Effector memory CD4-positive, alpha-beta T cell (primary cell): Measurements from ENCODE around the gene TOP2A.

Experiments
- DNase-seq, 3 donors: peaks; one replicate each; pipeline ENCODE4 v3.0.0-alpha.2; 2020
- H3K27ac ChIP-seq: 2 replicates; pipeline ENCODE4 v1.7.0; 2013; ENCODE audit warnings: mild to moderate bottlenecking, low read length, moderate library complexity; ENCODE audit not compliant: insufficient read depth, poor library complexity, severe bottlenecking
- H3K27me3 ChIP-seq: replicated peaks from 2 replicates; pipeline ENCODE4 v1.7.0; 2013; ENCODE audit warnings: mild to moderate bottlenecking, low read length; ENCODE audit not compliant: insufficient read depth, control insufficient read depth, poor library complexity, severe bottlenecking
- H3K36me3 ChIP-seq: 2 replicates; pipeline ENCODE4 v1.7.0; 2013; ENCODE audit warnings: mild to moderate bottlenecking, low read length, moderate library complexity; ENCODE audit not compliant: control insufficient read depth, insufficient read depth
- H3K4me1 ChIP-seq: 2 replicates; pipeline ENCODE4 v1.7.0; 2013; ENCODE audit warnings: low read length, mild to moderate bottlenecking; ENCODE audit not compliant: control insufficient read depth, insufficient read depth, poor library complexity, severe bottlenecking
- H3K4me3 ChIP-seq: 2 replicates; pipeline ENCODE4 v1.7.0; 2013; ENCODE audit warnings: low read length, low read depth, mild to moderate bottlenecking; ENCODE audit not compliant: insufficient read depth, poor library complexity, severe bottlenecking
- H3K9me3 ChIP-seq: 2 replicates; pipeline ENCODE4 v1.7.0; 2013; ENCODE audit warnings: mild to moderate bottlenecking, low read length, moderate library complexity; ENCODE audit not compliant: control insufficient read depth

The TOP2A gene

DNA sequence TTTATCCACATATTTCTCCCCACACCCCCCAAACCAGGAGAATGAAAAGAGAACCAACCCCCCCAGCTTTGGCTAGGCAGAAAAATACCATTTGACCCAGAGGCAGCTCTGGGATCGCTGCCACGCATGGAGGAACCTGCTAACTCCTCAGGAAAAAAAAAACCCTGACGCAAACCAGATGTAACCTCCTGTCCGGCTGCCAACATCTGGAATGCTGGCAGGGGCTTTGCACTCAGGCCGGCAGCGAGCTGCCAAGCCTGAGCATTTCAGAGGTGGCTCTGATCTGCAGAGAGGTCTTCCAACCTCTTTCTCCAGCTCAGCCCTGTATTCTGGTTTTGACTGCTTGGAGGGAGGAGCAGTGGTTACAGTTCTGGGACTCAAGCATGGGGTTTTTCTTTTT lies 33.7 kb upstream of the TOP2A start:
- Histone ChIP-seq H3K27ac (no peak overlapping the region), H3K4me1 (peaks cover 7% of the 10 kb centered on the region)

DNA sequence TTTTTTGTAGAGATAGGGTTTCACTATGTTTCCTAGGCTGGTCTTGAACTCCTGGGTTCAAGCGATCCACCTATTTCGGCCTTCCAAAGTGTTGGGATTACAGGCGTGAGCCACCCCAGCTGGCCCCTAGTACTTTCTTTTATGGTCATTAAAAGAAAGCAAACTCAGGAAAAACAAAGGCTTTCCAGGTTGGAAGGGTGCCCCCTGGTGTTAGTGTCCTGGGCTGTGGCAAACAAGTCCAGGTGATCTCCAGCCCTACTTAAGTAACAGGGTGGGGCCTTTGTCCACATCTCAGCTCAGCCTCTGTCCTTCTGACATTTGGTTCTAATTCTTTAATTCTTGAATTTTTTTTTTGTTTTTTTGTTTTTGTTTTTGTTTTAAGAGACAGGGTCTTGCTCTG lies 32.5 kb upstream of the TOP2A start:
- no peaks in the 10 kb centered on the region for H3K27me3 ChIP-seq
- H3K36me3 ChIP-seq: no peaks in the 10 kb centered on the region
- no peaks in the 10 kb centered on the region for H3K9me3 ChIP-seq
- DNase-seq: no peak
- no peak overlapping the region for H3K4me3 ChIP-seq
- H3K4me1 ChIP-seq: peaks cover 7% of the 10 kb centered on the region
- no peak overlapping the region for H3K27ac ChIP-seq

More for the DNA sequence above, 33.7 kb upstream of the TOP2A start:
- Histone ChIP-seq H3K27me3 (no peaks in the 10 kb centered on the region), H3K4me3 (no peak overlapping the region), H3K9me3 (no peaks in the 10 kb centered on the region), H3K36me3 (no peaks in the 10 kb centered on the region)
- DNase-seq: no peak

DNA sequence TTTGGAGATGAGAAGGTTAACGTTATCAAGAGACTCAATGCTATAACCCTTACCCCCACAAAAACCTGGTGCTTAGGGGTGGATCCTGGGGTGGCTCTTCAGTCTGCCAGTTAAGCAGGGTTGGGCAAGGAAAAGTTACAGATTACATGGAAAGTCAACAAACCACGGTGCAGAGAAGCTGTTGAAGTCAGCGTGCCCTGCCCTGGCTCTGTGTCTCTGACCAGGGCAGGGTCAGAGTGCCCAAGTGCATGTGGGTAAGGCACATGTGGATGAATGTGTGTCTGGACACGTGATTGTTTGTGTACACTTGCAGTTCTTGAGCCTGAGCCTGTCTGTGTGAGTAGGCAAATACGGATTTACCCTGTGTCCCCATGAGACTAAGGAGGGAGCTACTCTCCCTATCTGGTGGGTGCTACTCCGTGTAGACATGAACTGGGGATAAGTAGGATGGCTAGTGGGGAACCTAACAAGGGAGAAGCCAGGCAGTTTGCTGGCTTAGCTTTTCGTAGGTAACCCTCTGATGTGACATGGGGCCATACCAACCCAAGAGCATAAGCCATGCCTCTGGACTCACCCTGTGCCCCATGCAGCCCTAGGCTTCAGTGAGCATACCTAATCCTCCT lies 31.1 kb upstream of the TOP2A start:
- no peak for DNase-seq
- Histone ChIP-seq H3K27ac (no peak overlapping the region), H3K36me3 (no peaks in the 10 kb centered on the region), H3K27me3 (no peaks in the 10 kb centered on the region), H3K9me3 (no peaks in the 10 kb centered on the region), H3K4me1 (peaks cover 16% of the 10 kb centered on the region), H3K4me3 (no peak overlapping the region)

DNA sequence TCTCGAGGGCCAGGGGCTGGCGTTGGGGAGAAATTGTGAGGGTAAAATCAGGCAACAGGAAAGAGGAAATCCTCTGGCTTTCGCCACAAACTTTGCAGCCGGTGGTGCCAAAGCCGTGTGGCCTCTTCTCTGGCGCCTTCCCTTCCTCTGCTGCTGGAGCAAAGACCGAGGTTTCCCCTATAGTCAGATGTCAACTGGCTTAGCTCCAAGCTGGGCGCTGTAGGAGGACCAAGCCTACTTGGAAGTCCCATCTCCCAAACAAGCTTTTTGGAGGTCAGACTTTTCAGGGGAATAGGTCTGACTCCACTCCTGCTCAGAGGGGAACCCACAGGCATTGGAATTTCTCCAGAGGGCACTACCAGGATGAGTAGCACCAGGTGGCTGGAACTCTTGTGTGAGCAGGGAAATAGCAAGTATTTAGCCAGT lies 30.5 kb upstream of the TOP2A start:
- Histone ChIP-seq H3K27me3 (no peaks in the 10 kb centered on the region), H3K4me1 (peaks cover 17% of the 10 kb centered on the region), H3K27ac (no peak overlapping the region), H3K4me3 (no peak overlapping the region), H3K9me3 (no peaks in the 10 kb centered on the region), H3K36me3 (no peaks in the 10 kb centered on the region)
- no peak for DNase-seq

DNA sequence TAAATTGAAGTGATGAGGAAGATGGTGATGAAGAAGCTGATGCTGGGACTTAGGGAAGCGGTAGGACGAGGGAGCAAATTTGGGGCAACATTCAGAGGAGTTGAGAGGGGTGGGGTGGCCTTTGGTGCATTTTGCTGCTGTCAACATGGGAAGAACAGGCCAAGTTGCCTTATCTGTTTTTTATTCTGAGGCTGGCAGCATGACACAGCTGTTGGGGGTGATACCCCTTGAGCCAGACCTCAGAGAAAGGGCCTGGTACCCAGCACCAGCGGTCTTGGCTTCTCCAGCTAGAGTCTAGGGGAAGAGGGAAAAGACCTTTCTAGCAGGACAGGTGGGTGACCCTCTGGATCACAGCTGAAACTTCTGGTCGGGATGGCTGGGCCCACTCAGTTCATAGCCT lies 30.1 kb upstream of the TOP2A start:
- Histone ChIP-seq H3K36me3 (no peaks in the 10 kb centered on the region), H3K9me3 (no peaks in the 10 kb centered on the region), H3K27me3 (no peaks in the 10 kb centered on the region), H3K27ac (no peak overlapping the region), H3K4me1 (peaks cover 19% of the 10 kb centered on the region), H3K4me3 (no peak overlapping the region)
- DNase-seq: no peak

DNA sequence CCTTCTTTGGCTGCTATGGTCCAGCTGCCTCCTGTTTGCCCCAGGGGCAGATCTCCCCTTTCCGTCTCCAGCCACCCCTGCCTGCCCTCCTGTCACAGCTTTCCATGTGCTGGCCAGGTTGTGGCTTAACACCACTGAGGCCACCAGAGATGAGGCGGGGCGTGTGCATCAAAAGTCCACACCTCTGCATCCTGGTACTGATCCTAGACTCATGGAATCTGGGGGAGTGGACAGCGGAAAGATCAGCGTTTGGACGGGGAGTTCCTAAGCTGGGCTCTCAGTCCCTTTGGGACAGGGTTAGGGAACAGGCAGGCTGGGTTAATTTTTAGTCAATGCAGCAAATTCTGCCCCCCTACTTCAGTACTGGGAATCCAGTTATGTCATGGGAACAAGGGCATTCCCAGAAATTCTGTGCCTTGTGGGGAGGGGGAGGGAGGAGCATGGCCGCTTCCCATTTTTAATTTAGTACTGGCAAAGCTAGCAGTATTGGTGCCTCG lies 29.5 kb upstream of the TOP2A start:
- no peaks in the 10 kb centered on the region for H3K27me3 ChIP-seq
- H3K27ac ChIP-seq: no peak overlapping the region
- no peak overlapping the region for H3K4me3 ChIP-seq
- no peak for DNase-seq
- no peaks in the 10 kb centered on the region for H3K36me3 ChIP-seq
- H3K4me1 ChIP-seq: peaks cover 21% of the 10 kb centered on the region
- H3K9me3 ChIP-seq: no peaks in the 10 kb centered on the region

DNA sequence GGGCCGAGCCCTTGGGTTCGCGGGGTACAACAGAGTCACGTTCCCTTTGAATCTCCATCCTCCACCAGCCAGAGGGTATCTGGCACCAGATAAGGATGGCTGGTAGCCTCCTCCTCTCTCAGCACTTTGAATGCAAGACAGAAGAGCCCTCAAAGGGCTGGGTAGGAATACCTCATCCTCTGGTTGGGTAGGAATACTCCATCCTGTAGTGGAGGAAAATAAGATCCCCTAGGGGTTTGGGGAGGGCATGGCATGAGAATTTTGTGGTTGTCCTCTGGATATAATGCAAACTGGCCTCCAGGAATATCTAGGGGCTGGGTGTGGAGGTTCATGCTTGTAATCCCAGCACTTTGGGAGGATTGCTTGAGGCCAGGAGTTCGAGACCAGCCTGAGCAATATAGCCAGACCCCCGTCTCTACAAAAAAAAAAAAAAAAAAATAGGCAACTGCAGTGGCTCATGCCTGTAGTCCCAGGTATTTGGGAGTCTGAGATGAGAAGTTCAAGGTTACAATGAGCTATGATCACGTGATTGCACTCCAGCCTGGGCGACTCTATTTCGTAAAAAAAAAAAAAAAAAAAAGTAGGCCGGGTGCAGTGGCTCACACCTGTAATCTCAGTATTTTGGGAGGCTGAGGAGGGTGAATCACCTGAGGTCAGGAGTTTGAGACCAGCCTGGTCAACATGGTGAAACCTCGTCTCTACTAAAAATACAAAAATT lies 28.2 kb upstream of the TOP2A start:
- Histone ChIP-seq H3K4me3 (no peak overlapping the region), H3K27ac (no peak overlapping the region), H3K27me3 (no peaks in the 10 kb centered on the region), H3K9me3 (no peaks in the 10 kb centered on the region), H3K36me3 (no peaks in the 10 kb centered on the region), H3K4me1 (peaks cover 21% of the 10 kb centered on the region)
- no peak for DNase-seq

DNA sequence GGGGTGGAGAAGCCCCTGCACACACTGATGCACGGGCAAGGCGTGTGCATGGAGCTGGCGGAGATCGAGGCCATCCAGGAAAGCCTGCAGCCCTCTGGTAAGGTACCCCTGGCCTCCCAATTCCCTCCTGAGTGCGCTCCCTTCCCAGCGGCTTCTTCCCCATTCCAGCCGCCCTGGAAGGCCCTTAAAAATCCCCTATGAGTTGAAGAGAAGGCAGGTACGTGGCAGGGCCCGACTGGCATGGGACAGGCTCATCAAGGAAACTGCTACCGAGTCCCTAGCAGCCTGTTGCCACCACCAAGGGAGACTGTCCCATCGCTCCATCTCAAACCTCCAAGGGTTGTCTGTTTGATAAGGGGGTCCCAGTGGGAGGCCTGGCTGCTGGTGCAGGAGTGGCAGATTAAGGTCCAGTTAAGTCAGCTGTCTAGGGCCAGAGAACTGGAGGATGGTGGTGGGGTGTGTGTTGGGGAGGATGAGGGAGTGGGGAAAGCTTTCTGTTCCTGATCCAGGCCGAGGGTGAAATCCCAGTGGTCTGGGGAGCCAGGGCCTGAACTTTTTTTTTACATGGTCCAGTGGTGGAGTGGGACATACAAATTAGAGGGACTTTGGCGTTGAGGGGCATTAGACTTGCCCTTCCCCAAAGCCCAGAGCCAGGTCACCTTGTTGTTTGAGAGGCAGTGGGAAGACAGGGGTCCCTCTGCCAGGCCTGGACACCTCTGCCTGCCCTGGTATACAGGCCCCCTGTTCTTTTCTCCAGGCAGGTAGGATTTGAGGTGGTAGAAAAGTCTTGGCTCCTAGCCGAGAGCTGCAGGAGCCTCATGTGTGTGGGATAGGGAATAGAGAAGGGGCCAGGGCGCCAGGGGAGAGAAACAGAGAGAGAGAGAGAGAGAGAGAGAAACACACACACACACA lies 26.5 kb upstream of the TOP2A start:
- Histone ChIP-seq H3K9me3 (no peaks in the 10 kb centered on the region), H3K36me3 (no peaks in the 10 kb centered on the region), H3K27ac (no peak overlapping the region), H3K4me1 (peaks cover 21% of the 10 kb centered on the region), H3K27me3 (no peaks in the 10 kb centered on the region), H3K4me3 (peak overlapping the region; percentile 61)
- peak in 1 of 3 donors; percentile 4 for DNase-seq

DNA sequence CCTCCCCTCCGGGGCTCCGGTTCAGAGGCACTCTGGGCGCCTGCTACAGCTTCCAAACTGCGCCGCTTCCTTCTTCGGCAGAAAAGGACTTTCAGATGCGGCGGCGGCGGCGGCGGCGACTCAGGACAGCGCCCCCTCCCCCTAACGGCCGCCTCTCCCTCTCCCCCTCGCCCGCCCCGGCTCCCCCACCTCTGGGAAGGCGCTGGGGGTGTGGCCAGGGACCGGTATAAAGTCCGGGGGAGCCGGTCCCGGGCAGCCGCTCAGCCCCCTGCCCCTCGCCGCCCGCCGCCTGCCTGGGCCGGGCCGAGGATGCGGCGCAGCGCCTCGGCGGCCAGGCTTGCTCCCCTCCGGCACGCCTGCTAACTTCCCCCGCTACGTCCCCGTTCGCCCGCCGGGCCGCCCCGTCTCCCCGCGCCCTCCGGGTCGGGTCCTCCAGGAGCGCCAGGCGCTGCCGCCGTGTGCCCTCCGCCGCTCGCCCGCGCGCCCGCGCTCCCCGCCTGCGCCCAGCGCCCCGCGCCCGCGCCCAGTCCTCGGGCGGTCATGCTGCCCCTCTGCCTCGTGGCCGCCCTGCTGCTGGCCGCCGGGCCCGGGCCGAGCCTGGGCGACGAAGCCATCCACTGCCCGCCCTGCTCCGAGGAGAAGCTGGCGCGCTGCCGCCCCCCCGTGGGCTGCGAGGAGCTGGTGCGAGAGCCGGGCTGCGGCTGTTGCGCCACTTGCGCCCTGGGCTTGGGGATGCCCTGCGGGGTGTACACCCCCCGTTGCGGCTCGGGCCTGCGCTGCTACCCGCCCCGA lies 25.7 kb upstream of the TOP2A start, which contains the start of gene IGFBP4:
IGFBP4 (plus strand) TSS at position 255 of the 792 bp plus-strand sequence; CDS start at position 541, 286 bp downstream.
- H3K36me3 ChIP-seq: no peaks in the 10 kb centered on the region
- peaks cover 20% of the 10 kb centered on the region for H3K4me1 ChIP-seq
- no peaks in the 10 kb centered on the region for H3K9me3 ChIP-seq
- H3K4me3 ChIP-seq: peak within 1 kb of the TSS; percentile 61
- peak within 1 kb of the TSS; percentile 11 for H3K27ac ChIP-seq
- H3K27me3 ChIP-seq: no peaks in the 10 kb centered on the region
- peak; percentile 31 to 43 (median 36) for DNase-seq
